Lower lobe of right lung (tissue), 2 donors: ENCODE data around the gene RNF168. TPM values are rescaled to one million over a fixed set of nuclear protein-coding genes. Genes with fewer than 3 reads are reported as not detected.

ENCODE experiments used
- ATAC-seq, 2 donors: fragments of 200-7000 bp; cut with Tn5 transposase; one replicate each; pipeline ENCODE4 v1.9.1; 2020 to 2022; ENCODE audit warnings: mild to moderate bottlenecking in 2 of 2, moderate library complexity in 2 of 2
- DNase-seq: peaks from one replicate; pipeline ENCODE4 v3.0.0-alpha.2; 2020
- H3K27ac ChIP-seq: fragments of 200-600 bp; one replicate; pipeline ENCODE4 v1.8.0; 2022
- H3K27me3 ChIP-seq: fragments of 200-600 bp; one replicate; pipeline ENCODE4 v1.8.0; 2022; ENCODE audit warnings: low read depth
- H3K36me3 ChIP-seq: fragments of 200-600 bp; one replicate; pipeline ENCODE4 v1.8.0; 2022; ENCODE audit warnings: mild to moderate bottlenecking
- H3K4me1 ChIP-seq: fragments of 200-600 bp; one replicate; pipeline ENCODE4 v1.8.0; 2022
- H3K4me3 ChIP-seq: fragments of 200-600 bp; one replicate; pipeline ENCODE4 v1.8.0; 2022; ENCODE audit warnings: mild to moderate bottlenecking
- H3K9me3 ChIP-seq: fragments of 200-600 bp; one replicate; pipeline ENCODE4 v1.8.0; 2022
- CTCF ChIP-seq: fragments of 200-600 bp; IDR thresholded peaks from one replicate; pipeline ENCODE4 v1.8.0; 2022; ENCODE audit warnings: antibody characterized with exemption, mild to moderate bottlenecking
- intact Hi-C: fragments of 100-400 bp; cut with DNase I; formaldehyde crosslinking; loops from one replicate; pipeline ENCODE4 v1.11.0; 2022
- total RNA-seq: library from RNA; stranded (reverse); fragmentation: NEBNext Ultra II Directional; extraction: Animal tissue kit (Norgen Biotek cat#: 25700); gene quantifications from one replicate; pipeline ENCODE4 v1.2.1, GENCODE V29; 2021
- donor health status: DM: no; HTN: yes; CAD: no; lungs with severe emphysema.

Gene RNF168
- total RNA-seq, 1 donor from 2014 or later, result 24.3 TPM

- Histone ChIP-seq H3K36me3 (no peaks in the 10 kb centered on the region), H3K4me1 (no peaks in the 10 kb centered on the region), H3K4me3 (no peak overlapping the region), H3K27me3 (no peaks in the 10 kb centered on the region), H3K27ac (no peak overlapping the region), H3K9me3 (no peaks in the 10 kb centered on the region)
- intact Hi-C loops, result no loop called here
- no peak for DNase-seq
- no peak for ATAC-seq
- no peak for TF ChIP-seq CTCF
These were observed 41.0 kb upstream of the RNF168 start for GRCh38 chr3:196544491-196544992.

GRCh38 chr3:196541684-196542445, 38.3 kb upstream of the RNF168 start:
- Histone ChIP-seq H3K4me1 (no peaks in the 10 kb centered on the region), H3K27ac (no peak overlapping the region), H3K36me3 (no peaks in the 10 kb centered on the region), H3K9me3 (no peaks in the 10 kb centered on the region), H3K27me3 (no peaks in the 10 kb centered on the region), H3K4me3 (no peak overlapping the region)
- ATAC-seq, result no peak
- intact Hi-C loops, result no loop called here
- DNase-seq, result no peak
- TF ChIP-seq CTCF, result no peak

GRCh38 chr3:196537319-196537984, 33.9 kb upstream of the RNF168 start:
- ATAC-seq, result no peak
- no peaks in the 10 kb centered on the region for H3K4me1 ChIP-seq
- H3K9me3 ChIP-seq, result no peaks in the 10 kb centered on the region
- H3K36me3 ChIP-seq, result no peaks in the 10 kb centered on the region
- DNase-seq, result no peak
- H3K27ac ChIP-seq, result no peak overlapping the region
- intact Hi-C loops, result no loop called here
- peak; percentile 55 for TF ChIP-seq CTCF
- no peaks in the 10 kb centered on the region for H3K27me3 ChIP-seq
- no peak overlapping the region for H3K4me3 ChIP-seq

- Histone ChIP-seq H3K4me3 (no peak overlapping the region), H3K4me1 (peaks cover 4% of the 10 kb centered on the region), H3K27me3 (no peaks in the 10 kb centered on the region), H3K36me3 (no peaks in the 10 kb centered on the region), H3K9me3 (no peaks in the 10 kb centered on the region), H3K27ac (no peak overlapping the region)
- DNase-seq (no peak), ATAC-seq (no peak)
- no peak for TF ChIP-seq CTCF
- intact Hi-C loops, result no loop called here
These were observed 29.7 kb upstream of the RNF168 start for GRCh38 chr3:196533260-196533681.

- no peak overlapping the region for H3K4me3 ChIP-seq
These were observed 27.9 kb upstream of the RNF168 start for GRCh38 chr3:196531418-196531817.

More at GRCh38 chr3:196531418-196531817, 27.9 kb upstream of the RNF168 start:
- Histone ChIP-seq H3K4me1 (peaks cover 5% of the 10 kb centered on the region), H3K9me3 (no peaks in the 10 kb centered on the region), H3K27me3 (no peaks in the 10 kb centered on the region), H3K36me3 (no peaks in the 10 kb centered on the region), H3K27ac (no peak overlapping the region)
- no peak for TF ChIP-seq CTCF
- intact Hi-C loops, result no loop called here
- DNase-seq (no peak), ATAC-seq (no peak)
